ENCODE results near the gene RHBDF2.

GRCh38 chr17:76452660-76453430, 48.4 kb downstream of the RHBDF2 start, which contains the start of gene UBE2O:
- TF ChIP-seq CTCF (IDR thresholded peaks at IDR 0.05) = peak; percentile 27 to 39 (median 38)
- no peak for TF ChIP-seq POLR2A (IDR thresholded peaks at IDR 0.05)

Data from testis (tissue), 2 donors.